Pancreas (tissue), 10 donors: ENCODE results near the gene ZNF408. TPM values are rescaled to one million over a fixed set of nuclear protein-coding genes. Genes with fewer than 3 reads are reported as not detected.

Experiments used
- ATAC-seq, 4 donors: fragments of 200-7000 bp; cut with Tn5 transposase; one replicate each; pipeline versions ENCODE4 v1.8.0 to v1.9.1; 2020; ENCODE audit warnings: mild to moderate bottlenecking in 4 of 4, moderate library complexity in 4 of 4
- DNase-seq, 6 donors: peaks; one replicate each; pipeline ENCODE4 v3.0.0-alpha.2; 2020
- FAIRE-seq: peaks from 2 replicates; lab custom pipeline; 2012; peaks lifted over from hg19 to GRCh38; lab: Jason Lieb, UNC
- H3K27ac ChIP-seq, 4 donors: fragments of 200-600 bp; sonication (generic); 1 replicate in 3 of 4; 2 replicates in 1 of 4; pipeline versions ENCODE4 v1.5.0 to v1.8.0; 2020
- H3K27me3 ChIP-seq, 4 donors: fragments of 200-600 bp; one replicate each; pipeline ENCODE4 v1.8.0; 2021
- H3K36me3 ChIP-seq, 3 donors: fragments of 200-600 bp; sonication (generic) in 1 of 3; one replicate each; pipeline versions ENCODE4 v1.5.0 to v1.8.0; 2020 to 2021
- H3K4me1 ChIP-seq, 3 donors: fragments of 200-600 bp; one replicate each; pipeline ENCODE4 v1.8.0; 2021
- H3K4me3 ChIP-seq, 4 donors: fragments of 200-600 bp; sonication (generic) in 2 of 4; one replicate each; pipeline versions ENCODE4 v1.5.0 to v1.8.0; 2020 to 2021
- H3K9me3 ChIP-seq, 4 donors: fragments of 200-600 bp; one replicate each; pipeline ENCODE4 v1.8.0; 2021
- CTCF ChIP-seq, 4 donors: fragments of 200-600 bp; sonication (generic) in 3 of 4; IDR thresholded peaks; one replicate each; pipeline versions ENCODE4 v1.5.0 to v1.8.0; 2021; ENCODE audit warnings: antibody characterized with exemption in 4 of 4
- WGBS, 2 donors: extraction: QIAGEN DNeasy Blood & Tissue Kit; methylation state at CpG; one replicate each; pipeline ENCODE4 v1.1.7; 2013; 5-methylcytosine and 5-hydroxymethylcytosine counted together
- intact Hi-C, 3 donors: fragments of 100-400 bp; cut with DNase I; formaldehyde crosslinking; loops; one replicate each; pipeline versions ENCODE4 v1.11.1 to v1.14.2; 2022
- polyA plus RNA-seq, 2 donors: library from polyadenylated mRNA; stranded (reverse); fragments of 200-250 nt; gene quantifications; one replicate each; pipeline ENCODE4 v1.2.3, GENCODE V29; 2013
- total RNA-seq, 6 donors: library from RNA; stranded (reverse); fragmentation: NEBNext Ultra II Directional in 4 of 6; extraction: Animal tissue kit (Norgen Biotek cat#: 25700) in 4 of 6; gene quantifications; one replicate each; pipeline versions ENCODE4 v1.2.1 to v1.2.4, GENCODE V29; 2021 to 2023
- donor health status: healthy with polysubstance abuse.
- donor health status: DM: no; HTN: no; CAD: no; lungs with moderate emphysema.
- donor health status: DM: no; HTN: no; CAD: no.
- donor health status: control.
- donor health status: control.
- donor health status: Bipolar disorder and iron deficiency.
- donor health status: DM: yes; HTN: yes; CAD: no.
- donor health status: DM: no; HTN: no; CAD: no.
- donor health status: DM: no; HTN: no; CAD: no.
- donor health status: DM: yes; HTN: yes; CAD: no.

Gene ZNF408
- total and polyA plus RNA-seq, 8 donors: 2.8 to 7.8 (median 4.7) TPM

DNA sequence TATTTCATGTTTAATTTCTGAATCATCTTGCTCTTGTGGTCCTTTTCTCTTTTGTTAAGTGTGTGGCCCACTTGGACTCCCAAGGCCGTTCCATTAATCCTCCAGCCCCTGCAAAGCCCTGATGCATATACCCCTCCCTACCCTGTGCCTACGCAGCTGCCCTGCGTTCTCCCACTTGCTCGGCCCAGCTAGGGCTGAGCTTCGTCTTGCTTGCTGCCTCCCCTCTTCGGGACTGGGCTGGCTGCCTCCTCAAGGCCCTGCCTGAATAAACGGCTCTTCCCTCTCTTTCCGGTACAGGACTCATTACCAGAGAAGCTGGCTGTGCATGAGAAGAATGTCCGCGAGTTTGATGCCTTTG, 28.9 kb upstream of the ZNF408 start:
- Histone ChIP-seq H3K27ac (peak overlapping the region in 1 of 4 donors; percentile 3), H3K27me3 (no peaks in the 10 kb centered on the region), H3K36me3 (peaks cover 4 to 50% (median 22%) of the 10 kb centered on the region in 3 donors), H3K9me3 (no peaks in the 10 kb centered on the region), H3K4me3 (no peak overlapping the region), H3K4me1 (peaks cover 13 to 30% (median 27%) of the 10 kb centered on the region in 3 donors)
- no peak for ATAC-seq
- DNase-seq: peak in 1 of 6 donors; percentile 36
- 92 to 94% methylated on average over 10 of the region's 10 CpGs for WGBS, 2 donors
- FAIRE-seq: no peak
- no peak for TF ChIP-seq CTCF (IDR thresholded peaks at IDR 0.05)
- intact Hi-C loops: no loop called here

DNA sequence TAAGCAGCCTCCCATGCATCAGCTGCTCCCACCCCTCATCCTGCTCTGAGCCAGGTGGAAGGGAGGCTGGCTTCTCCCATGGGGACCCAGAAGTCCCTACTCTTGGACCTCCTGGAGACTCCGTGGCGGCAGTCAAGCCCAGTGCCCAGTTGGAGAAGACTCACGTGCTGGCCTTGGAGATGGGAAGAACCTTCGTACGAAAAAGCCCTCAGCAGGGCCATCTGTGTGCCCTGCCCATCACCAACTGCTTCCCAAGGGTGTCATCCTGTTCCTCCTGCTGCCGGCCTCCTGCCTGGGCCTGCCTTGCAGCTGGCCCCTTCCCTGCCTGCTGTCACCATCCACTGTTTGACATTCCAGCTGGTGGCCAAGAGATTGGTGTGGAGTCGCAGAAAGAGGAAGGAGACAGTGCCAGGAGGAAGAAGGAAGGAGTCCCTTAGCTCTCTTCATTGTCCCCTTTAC, 28.4 kb upstream of the ZNF408 start:
- DNase-seq (peak in 1 of 6 donors; percentile 38), ATAC-seq (no peak), FAIRE-seq (no peak)
- Histone ChIP-seq H3K4me3 (no peak overlapping the region), H3K36me3 (peaks cover 4 to 46% (median 22%) of the 10 kb centered on the region in 3 donors), H3K9me3 (no peaks in the 10 kb centered on the region), H3K4me1 (peaks cover 13 to 30% (median 27%) of the 10 kb centered on the region in 3 donors), H3K27me3 (no peaks in the 10 kb centered on the region), H3K27ac (peak overlapping the region in 2 of 4 donors; percentile 13 to 87)
- whole genome bisulfite sequencing, 2 donors: 83 to 88% methylated on average over 6 of the region's 7 CpGs
- TF ChIP-seq CTCF (IDR thresholded peaks at IDR 0.05): no peak
- intact Hi-C loops: no loop called here

DNA sequence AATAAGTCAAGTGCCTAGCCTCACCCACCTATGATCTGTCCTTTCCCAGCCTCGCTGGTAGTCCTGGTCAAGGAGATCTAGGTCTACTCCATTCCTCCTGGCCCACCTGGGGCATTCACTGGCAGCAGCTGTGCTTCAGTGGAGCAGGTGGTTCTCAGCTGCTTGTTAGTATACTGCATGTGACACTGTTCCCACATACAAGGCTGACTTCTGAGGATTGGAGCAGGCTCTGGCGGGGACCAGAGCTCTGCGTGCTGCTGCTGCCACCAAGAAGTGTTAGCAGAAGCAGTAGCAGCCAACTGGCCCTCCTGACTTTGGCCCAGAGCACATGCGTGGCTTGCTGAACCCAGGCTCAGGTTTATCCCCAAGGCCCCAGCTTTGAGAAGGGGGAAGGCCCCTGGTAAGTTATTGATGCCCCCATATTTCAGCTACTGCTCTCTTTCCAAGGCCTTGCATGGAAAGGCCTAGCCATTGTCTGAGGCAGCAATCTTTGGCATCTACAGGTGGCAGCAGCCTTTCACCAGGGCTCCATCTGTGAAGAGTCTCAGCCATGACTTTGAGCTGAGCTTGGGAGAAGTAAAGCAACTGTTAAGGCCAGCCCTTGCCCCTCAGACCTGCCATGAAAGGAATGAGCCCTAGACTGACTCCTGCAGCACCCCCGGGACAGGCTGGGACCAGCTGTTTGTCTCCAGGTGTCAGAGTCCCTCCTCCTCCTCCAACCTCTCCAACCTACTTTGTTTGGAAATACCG, 26.9 kb upstream of the ZNF408 start:
- DNase-seq: peak in 5 of 6 donors; percentile 52 to 76 (median 62)
- H3K36me3 ChIP-seq: peaks cover 0 to 40% (median 16%) of the 10 kb centered on the region in 3 donors

DNA sequence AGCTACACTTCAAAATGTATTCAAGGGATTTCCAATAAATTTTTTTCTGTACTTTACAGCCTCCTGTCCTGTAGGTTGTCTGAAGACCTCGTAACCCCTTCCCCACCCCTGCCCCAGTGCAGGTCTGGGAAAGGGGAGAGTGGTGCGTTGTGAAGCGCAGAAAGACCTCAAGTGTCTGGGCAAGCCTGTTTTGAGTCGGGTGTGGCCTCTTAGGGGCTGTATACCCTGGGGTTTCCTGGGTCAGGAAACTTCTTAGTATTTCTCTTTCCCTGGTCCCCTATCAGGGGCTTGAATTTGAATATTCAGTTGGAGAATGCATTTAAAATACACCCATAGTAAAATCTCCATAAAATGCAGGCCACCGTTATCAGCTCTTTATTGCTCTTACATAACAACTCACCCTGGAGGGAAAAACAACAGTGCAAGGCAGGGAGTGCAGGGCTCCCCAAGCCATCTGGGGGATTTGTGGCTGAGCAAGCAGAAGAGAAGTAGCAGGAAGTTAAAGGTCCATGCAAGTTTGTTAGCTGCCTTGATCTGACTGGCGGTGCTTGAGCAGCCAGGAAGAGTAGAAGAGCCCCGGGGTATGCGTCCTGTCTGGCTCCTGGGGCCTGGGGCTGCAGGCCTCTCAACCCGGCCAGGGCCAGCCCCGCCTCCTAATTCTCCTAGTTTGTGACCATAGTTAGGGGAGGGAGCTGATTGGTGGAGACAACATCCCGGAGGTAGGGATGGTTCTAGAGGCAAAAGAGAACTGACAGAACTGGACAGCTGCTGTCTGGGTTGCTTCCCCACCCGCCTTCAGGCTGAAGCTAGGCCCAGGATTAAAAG, 26.2 kb upstream of the ZNF408 start:
- intact Hi-C loops: no loop called here
- Histone ChIP-seq H3K9me3 (no peaks in the 10 kb centered on the region), H3K27me3 (no peaks in the 10 kb centered on the region), H3K4me3 (no peak overlapping the region), H3K36me3 (peaks cover 1 to 40% (median 22%) of the 10 kb centered on the region in 3 donors), H3K27ac (peak overlapping the region; percentile 60 to 91 (median 74)), H3K4me1 (peaks cover 19 to 30% (median 27%) of the 10 kb centered on the region in 3 donors)
- no peak for TF ChIP-seq CTCF (IDR thresholded peaks at IDR 0.05)
- WGBS, 2 donors: 55 to 62% methylated on average over 12 of the region's 12 CpGs
- DNase-seq (peak in 1 of 6 donors; percentile 53), ATAC-seq (peak; percentile 7 to 32 (median 14)), FAIRE-seq (no peak)

More for the DNA sequence above, 26.9 kb upstream of the ZNF408 start:
- no peak for TF ChIP-seq CTCF (IDR thresholded peaks at IDR 0.05)
- intact Hi-C loops: no loop called here
- peak overlapping the region; percentile 60 to 91 (median 74) for H3K27ac ChIP-seq
- H3K4me1 ChIP-seq: peaks cover 13 to 30% (median 27%) of the 10 kb centered on the region in 3 donors
- H3K9me3 ChIP-seq: no peaks in the 10 kb centered on the region
- FAIRE-seq: no peak
- 45 to 50% methylated on average over 6 of the region's 6 CpGs for WGBS, 2 donors
- ATAC-seq: peak; percentile 20 to 61 (median 50)
- no peak overlapping the region for H3K4me3 ChIP-seq
- H3K27me3 ChIP-seq: no peaks in the 10 kb centered on the region
